ENCODE results near the gene COL4A2. TPM values are rescaled to one million over a fixed set of nuclear protein-coding genes. Genes with fewer than 3 reads are reported as not detected.

Gene COL4A2
- total RNA-seq, 8 experiments from 2014 or later: 3.5 to 379 (median 30.2) TPM

DNA sequence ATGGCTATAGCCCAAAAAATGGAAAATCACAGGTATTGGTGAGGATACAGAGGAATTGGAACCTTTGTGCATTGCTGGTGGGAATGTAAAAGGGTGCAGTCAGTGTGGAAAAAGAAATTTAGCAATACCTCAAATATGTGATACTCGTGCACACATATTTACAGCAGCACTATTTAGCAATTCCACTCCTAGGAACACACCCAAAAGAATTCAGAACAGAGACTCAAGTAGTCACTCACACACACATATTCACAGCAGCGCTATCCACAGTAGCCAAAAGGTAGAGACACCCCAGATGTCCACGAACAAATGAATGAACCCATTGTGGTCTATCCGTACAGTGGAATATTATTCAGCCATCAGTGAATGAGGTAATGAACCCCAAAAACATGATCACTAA is 114.0 kb downstream of the COL4A2 start:
- Histone ChIP-seq H3K4me1 (replicated peaks in 1 of 2) (no peaks in the 10 kb centered on the region), H3K27ac (no peak overlapping the region), H3K4me3 (no peak overlapping the region)
- peak in 3 of 8 experiments; percentile 78 to 96 (median 84) for ATAC-seq (replicated peaks in 6 of 8)
- in situ Hi-C loops (cut with MboI; ENCODE audit: low pct_unique_long_range_greater_than_20kb in 2 of 9, low sequenced_read_pairs in 9 of 9, unreplicated experiment in 9 of 9): loop anchor here in 5 of 9 experiments (25.0 kb wide), 1 partner anchor 184 kb away; no protein-coding TSS in a partner anchor
- 0 to 100% (median 67%) methylated on average over 1 to 4 of the region's 4 CpGs; no CpG with 5 or more reads in 3 of the 10 experiments for WGBS, 10 experiments

DNA sequence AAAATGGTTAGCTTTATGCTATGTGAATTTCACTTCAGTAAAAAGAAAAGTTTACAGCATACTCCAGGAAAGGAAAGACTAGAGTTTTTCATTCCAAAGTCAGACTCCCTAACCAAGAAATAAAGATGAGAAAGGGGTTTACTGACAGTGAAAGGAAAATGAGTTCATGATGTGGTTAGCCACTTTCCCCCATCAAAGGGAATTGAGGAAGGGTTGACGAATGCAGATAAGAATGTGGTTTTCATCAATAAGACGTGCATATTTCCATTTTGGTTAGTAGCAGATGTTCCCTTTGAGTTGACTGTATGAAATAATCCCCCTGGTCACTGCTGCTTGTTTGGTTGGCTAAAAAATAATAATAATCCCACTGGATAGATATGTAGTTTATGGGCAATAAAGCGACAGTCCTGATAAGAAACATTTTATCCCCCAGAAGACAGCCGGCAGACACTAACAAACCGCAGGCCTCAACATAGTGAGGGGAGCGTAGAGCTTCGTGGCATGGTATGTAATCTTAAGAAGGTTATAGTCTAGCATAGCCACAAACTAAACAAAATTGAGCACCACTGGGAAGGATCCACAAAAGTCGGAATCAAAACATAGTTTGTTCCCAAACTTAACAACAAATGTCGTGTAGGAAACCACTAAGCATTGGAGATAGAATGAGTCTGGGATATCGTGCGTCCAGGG is 114.8 kb downstream of the COL4A2 start:
- Histone ChIP-seq H3K4me3 (no peak overlapping the region), H3K4me1 (replicated peaks in 1 of 2) (no peaks in the 10 kb centered on the region), H3K27ac (no peak overlapping the region)
- 68 to 100% (median 95%) methylated on average over 2 to 9 of the region's 11 CpGs; no CpG with 5 or more reads in 1 of the 10 experiments for WGBS, 10 experiments
- in situ Hi-C loops (cut with MboI; ENCODE audit: low pct_unique_long_range_greater_than_20kb in 2 of 9, low sequenced_read_pairs in 9 of 9, unreplicated experiment in 9 of 9): loop anchor here in 5 of 9 experiments (25.0 kb wide), 1 partner anchor 185 kb away; no protein-coding TSS in a partner anchor
- ATAC-seq (replicated peaks in 6 of 8): peak in 2 of 8 experiments; percentile 25 to 28

DNA sequence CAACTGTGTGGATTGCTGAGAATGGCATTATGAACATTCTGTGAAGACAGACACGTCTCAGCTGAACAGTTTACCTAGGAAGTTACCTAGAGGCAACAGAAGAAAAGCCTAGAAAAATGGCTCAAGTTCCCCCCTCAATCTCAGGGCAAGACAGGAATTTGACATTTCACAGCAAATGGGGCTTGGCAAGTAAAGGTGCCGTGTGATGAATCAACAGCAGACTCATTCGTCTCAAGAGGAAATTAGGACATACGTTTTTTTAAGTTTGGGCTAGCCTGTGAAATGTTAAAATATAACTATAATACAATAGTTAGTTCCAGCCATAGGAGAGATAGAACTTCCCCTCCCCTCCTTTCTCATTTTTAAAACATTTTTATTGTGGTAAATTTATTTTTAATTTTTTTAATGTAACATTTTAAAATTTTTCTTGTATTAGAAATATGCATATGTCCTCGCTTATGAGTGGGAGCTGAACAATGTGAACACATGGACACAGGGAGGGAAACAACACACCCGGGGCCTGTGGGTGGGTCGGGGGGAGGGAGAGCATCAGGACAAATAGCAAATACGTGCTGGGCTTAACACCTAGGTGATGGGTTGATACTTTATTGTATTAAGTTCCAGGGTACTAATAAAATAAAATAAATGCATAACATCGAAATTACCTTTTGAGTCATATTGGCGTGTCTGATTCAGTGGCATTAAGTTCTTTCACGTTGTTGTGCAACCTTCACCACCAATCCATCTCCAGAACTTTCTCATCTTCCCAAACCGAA is 116.0 kb downstream of the COL4A2 start:
- Histone ChIP-seq H3K4me1 (replicated peaks in 1 of 2) (no peaks in the 10 kb centered on the region), H3K27ac (no peak overlapping the region), H3K4me3 (no peak overlapping the region)
- ATAC-seq (replicated peaks in 6 of 8): no peak
- in situ Hi-C loops (cut with MboI; ENCODE audit: low pct_unique_long_range_greater_than_20kb in 2 of 9, low sequenced_read_pairs in 9 of 9, unreplicated experiment in 9 of 9): loop anchor here in 5 of 9 experiments (25.0 kb wide), 1 partner anchor 186 kb away; no protein-coding TSS in a partner anchor
- 50 to 100% (median 90%) methylated on average over 1 to 8 of the region's 12 CpGs; no CpG with 5 or more reads in 1 of the 10 experiments for WGBS, 10 experiments

DNA sequence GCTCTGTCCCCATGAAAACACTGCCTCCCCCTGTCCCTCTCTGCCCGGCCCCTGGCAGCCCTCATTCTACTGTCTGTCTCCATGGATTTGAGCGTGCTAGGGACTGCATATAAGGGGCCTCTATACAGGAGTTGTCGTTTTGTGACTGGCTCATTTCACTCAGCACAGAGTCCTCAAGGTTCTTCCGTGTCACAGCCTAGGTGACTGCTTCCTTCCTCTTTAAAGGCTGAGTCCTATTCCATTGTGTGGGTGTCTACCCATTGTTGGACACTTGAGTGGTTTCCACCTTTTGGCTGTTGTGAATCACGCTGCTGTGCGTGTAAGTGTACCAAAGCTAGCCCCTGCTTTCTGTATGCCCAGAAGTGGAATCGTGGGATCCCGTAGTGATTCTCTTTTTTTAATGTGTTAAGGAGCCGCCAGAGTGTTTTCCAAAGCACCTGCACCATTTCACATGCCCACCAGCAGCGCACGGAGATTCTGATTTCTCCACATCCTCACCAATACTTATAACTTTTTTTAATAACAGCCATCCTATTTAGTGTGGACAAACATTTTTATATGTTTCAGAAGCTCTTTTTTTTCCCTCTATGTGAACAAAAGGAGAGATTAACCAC is 116.7 kb downstream of the COL4A2 start:
- ATAC-seq (replicated peaks in 6 of 8): no peak
- Histone ChIP-seq H3K27ac (no peak overlapping the region), H3K4me1 (replicated peaks in 1 of 2) (no peaks in the 10 kb centered on the region), H3K4me3 (no peak overlapping the region)
- 88 to 100% (median 98%) methylated on average over 1 to 10 of the region's 11 CpGs; no CpG with 5 or more reads in 1 of the 10 experiments for WGBS, 10 experiments
- in situ Hi-C loops (cut with MboI; ENCODE audit: low pct_unique_long_range_greater_than_20kb in 2 of 9, low sequenced_read_pairs in 9 of 9, unreplicated experiment in 9 of 9): loop anchor here in 5 of 9 experiments (25.0 kb wide), 1 partner anchor 186 kb away; no protein-coding TSS in a partner anchor

DNA sequence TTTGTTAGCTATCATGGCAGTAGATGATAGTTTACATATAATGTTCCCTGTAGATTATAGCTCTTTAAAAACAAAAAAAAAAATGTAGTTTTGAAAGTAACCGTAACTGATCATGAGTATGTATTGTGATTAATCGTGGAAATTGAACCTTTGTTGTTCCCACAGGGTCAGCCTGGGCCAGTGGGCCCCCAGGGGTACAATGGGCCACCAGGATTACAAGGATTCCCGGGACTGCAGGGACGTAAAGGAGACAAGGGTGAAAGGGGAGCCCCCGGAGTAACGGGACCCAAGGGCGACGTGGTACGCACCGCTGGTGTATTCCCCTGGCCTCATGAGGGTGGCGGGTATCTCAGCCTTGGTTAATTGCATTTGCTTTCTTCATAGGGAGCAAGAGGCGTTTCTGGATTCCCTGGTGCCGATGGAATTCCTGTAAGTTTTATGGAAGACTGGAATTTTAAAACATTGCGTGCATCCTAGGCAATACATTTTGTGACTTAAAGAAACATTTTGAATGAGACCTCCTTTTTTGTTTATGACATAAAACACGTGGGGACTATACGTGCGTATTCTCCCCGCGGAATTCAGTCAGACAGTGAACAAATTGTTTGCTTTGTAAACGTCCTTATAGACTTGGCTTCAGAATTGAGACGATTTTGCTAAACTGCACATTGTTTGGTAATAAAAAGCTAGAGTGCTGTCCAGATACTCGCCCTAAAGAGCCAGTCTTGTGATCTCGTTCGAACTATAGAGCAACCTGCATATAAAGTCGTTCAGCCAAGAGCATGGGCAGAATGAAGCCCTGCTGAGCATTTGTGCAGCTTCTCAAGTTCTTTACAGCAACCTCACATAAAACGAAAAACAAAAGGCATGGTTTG is 117.7 kb downstream of the COL4A2 start:
- no peak overlapping the region for H3K27ac ChIP-seq
- H3K4me1 ChIP-seq (replicated peaks in 1 of 2): no peaks in the 10 kb centered on the region
- in situ Hi-C loops (cut with MboI; ENCODE audit: low pct_unique_long_range_greater_than_20kb in 2 of 9, low sequenced_read_pairs in 9 of 9, unreplicated experiment in 9 of 9): loop anchor here in 5 of 9 experiments (25.0 kb wide), 1 partner anchor 188 kb away; no protein-coding TSS in a partner anchor
- ATAC-seq (replicated peaks in 6 of 8): peak in 2 of 8 experiments; percentile 31 to 36
- 40 to 90% (median 82%) methylated on average over 2 to 21 of the region's 26 CpGs for WGBS, 10 experiments
- H3K4me3 ChIP-seq: no peak overlapping the region

DNA sequence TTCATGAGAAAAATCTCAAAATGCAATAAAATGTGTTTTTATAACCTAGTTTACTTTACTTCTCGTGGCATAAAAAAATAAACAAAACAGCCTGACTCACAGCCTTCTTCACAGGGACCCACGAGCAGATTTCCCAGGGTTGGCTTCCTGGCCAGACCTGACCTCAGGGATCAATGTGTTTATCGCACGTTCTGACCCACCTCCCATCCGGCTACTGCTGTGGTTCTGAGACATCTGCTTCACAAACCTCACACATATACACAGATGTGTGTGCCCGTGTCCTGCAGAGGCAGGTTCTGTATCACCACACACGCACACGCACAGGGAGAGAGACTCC is 118.3 kb downstream of the COL4A2 start:
- H3K27ac ChIP-seq: no peak overlapping the region
- H3K4me3 ChIP-seq: no peak overlapping the region
- in situ Hi-C loops (cut with MboI; ENCODE audit: low pct_unique_long_range_greater_than_20kb in 2 of 9, low sequenced_read_pairs in 9 of 9, unreplicated experiment in 9 of 9): no loop called here
- WGBS, 10 experiments: 83 to 100% (median 91%) methylated on average over 1 to 5 of the region's 8 CpGs; no CpG with 5 or more reads in 4 of the 10 experiments
- no peak for ATAC-seq (replicated peaks in 6 of 8)
- H3K4me1 ChIP-seq (replicated peaks in 1 of 2): no peaks in the 10 kb centered on the region

DNA sequence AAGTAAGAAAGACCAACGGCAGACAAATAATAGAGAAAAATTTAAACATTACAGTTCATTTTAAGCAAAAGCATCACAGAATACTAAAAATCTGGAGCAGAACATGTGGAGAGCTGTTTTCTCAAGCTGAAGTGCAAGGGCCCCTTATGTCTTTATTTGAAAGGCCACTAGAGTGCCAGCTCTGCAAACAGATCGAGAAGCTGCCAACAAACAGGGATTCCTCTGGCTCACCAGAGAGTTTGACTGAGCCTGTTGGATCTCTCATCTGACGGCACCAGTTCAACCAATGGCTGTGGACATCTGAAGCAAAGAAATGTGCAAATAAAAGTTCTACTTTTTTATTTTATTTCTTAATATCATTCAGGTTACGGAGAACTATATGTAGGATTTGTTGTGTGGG is 119.7 kb downstream of the COL4A2 start:
- 51 to 91% (median 83%) methylated on average over 1 to 4 of the region's 4 CpGs; no CpG with 5 or more reads in 1 of the 10 experiments for WGBS, 10 experiments
- Histone ChIP-seq H3K4me3 (no peak overlapping the region), H3K4me1 (replicated peaks in 1 of 2) (no peaks in the 10 kb centered on the region), H3K27ac (no peak overlapping the region)
- in situ Hi-C loops (cut with MboI; ENCODE audit: low pct_unique_long_range_greater_than_20kb in 2 of 9, low sequenced_read_pairs in 9 of 9, unreplicated experiment in 9 of 9): no loop called here
- peak in 1 of 8 experiments; percentile 85 for ATAC-seq (replicated peaks in 6 of 8)

DNA sequence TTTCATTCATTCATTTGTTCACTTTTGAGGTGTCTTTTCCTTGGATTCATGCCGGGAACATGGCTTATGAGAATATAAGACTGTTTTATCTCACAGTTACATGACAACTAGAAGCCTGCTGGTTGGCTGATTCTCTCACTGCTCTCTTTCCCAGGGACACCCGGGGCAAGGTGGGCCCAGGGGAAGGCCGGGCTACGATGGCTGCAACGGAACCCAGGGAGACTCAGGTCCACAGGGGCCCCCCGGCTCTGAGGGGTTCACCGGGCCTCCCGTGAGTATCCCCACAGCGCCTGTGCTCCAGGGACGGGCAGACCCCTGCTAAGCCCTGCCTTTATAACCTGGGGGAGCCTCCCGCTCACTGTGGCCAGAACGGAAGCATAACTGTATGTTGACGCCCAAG is 121.2 kb downstream of the COL4A2 start:
- Histone ChIP-seq H3K4me1 (replicated peaks in 1 of 2) (no peaks in the 10 kb centered on the region), H3K27ac (no peak overlapping the region), H3K4me3 (no peak overlapping the region)
- WGBS, 10 experiments: 50 to 95% (median 88%) methylated on average over 1 to 5 of the region's 13 CpGs; no CpG with 5 or more reads in 5 of the 10 experiments
- no peak for ATAC-seq (replicated peaks in 6 of 8)
- in situ Hi-C loops (cut with MboI; ENCODE audit: low pct_unique_long_range_greater_than_20kb in 2 of 9, low sequenced_read_pairs in 9 of 9, unreplicated experiment in 9 of 9): no loop called here

DNA sequence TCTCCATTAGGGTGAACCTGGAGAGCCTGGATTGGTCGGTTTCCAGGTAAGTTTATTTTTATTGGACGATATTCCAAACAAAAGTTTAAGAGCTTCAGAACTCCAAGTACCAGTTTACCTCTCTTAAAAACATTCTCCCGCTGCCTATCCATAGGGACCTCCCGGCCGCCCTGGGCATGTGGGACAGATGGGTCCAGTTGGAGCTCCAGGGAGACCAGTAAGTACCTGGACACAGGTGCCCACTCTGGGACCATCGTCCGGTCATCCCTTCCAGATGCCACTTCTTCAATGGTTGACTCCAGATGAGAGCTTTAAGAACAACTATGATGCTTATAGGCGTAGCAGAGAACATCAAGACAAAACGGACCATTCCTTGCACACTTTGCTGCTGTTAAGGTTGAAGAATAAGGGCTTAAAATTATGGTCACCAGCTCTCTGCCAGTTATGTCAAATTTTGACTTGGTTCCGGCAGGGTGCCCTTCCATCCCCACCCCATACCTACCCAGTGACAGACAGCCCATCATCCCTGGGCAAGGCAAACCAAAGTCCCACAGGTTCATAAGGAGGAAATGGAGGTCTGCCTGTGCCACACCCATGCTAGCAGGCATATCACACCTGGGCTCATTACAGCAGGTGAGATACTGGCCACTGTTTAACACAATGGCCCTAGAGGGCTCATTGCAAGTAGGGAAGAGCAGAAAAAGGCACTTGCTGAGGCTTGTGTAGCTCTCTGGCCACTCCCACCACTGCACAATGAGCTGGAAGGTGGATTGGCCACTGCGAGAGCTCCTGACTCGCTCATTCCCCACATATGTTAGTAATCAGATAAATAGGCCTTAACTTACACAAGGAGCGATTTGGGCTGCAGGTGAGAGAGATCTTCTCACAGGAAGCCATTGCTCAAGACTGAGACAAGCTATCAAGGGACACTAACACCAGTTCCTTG is 123.6 kb downstream of the COL4A2 start:
- Histone ChIP-seq H3K4me3 (no peak overlapping the region), H3K27ac (no peak overlapping the region), H3K4me1 (replicated peaks in 1 of 2) (no peaks in the 10 kb centered on the region)
- 74 to 100% (median 97%) methylated on average over 1 to 11 of the region's 13 CpGs for WGBS, 10 experiments
- ATAC-seq (replicated peaks in 6 of 8): no peak
- in situ Hi-C loops (cut with MboI; ENCODE audit: low pct_unique_long_range_greater_than_20kb in 2 of 9, low sequenced_read_pairs in 9 of 9, unreplicated experiment in 9 of 9): no loop called here

DNA sequence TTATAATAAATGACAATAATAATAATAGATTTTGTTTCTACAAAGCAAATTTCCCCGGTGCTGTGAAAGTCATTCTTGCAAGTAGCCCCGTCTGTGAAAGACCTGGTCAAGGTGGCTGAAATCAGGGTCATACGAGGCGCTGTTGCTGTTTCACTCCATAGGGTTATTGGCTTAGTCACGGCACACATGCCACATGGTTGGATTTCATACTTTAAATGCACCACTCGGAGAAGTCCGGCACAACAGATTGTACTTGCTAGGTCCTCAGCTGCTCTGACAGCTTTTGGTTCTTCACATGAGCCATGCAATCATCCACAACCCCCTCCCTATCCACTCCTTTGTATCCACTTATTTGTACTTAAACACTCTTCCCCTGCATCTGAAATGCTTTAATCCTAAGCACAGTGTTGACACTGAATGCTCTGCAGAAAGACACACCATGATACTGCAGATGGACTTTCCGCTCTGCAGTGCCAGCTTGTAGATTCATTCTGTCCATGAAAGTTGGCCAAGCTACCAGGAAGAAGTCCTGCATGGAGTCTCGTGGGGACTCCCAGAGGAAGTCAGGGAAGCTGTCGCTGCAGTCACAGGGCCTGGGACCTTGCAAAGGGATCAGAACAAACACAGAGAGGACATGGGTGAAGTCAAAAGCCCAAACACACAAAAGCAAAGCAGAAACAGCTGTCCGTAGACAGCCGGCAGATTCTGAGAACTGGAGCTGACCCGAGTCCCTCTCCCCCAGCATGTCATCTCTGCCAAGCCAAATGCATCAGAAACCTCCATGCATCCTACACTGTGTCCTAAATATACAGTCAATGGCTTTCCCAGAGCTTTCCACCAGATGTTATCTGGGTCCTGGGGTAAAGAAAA is 124.6 kb downstream of the COL4A2 start:
- in situ Hi-C loops (cut with MboI; ENCODE audit: low pct_unique_long_range_greater_than_20kb in 2 of 9, low sequenced_read_pairs in 9 of 9, unreplicated experiment in 9 of 9): no loop called here
- Histone ChIP-seq H3K27ac (no peak overlapping the region), H3K4me1 (replicated peaks in 1 of 2) (no peaks in the 10 kb centered on the region), H3K4me3 (no peak overlapping the region)
- ATAC-seq (replicated peaks in 6 of 8): no peak
- WGBS, 10 experiments: 0 to 100% (median 95%) methylated on average over 1 to 12 of the region's 13 CpGs

DNA sequence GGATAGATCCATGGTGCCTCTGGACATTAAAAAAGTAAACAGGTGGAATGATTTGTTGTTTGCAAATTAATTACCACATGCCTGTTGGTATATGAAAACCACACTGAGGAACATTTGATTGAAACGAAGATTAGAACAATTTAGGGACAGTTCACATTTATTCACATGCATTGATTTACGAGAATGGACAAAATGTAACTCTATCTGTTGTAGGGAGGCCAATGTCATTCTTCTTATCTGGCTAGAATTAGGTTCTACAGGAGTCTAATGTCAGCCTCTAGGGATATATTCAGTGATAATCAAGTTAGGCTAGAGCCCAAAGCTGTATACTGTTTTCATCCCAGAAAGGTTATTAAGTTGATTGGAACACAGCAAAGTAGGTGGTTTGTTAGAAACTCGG is 125.4 kb downstream of the COL4A2 start:
- no peak overlapping the region for H3K27ac ChIP-seq
- H3K4me1 ChIP-seq (replicated peaks in 1 of 2): no peaks in the 10 kb centered on the region
- no peak for ATAC-seq (replicated peaks in 6 of 8)
- 76 to 100% (median 92%) methylated on average over 1 to 3 of the region's 3 CpGs for WGBS, 10 experiments
- in situ Hi-C loops (cut with MboI; ENCODE audit: low pct_unique_long_range_greater_than_20kb in 2 of 9, low sequenced_read_pairs in 9 of 9, unreplicated experiment in 9 of 9): no loop called here
- H3K4me3 ChIP-seq: no peak overlapping the region
